GM13976 (cell line): ENCODE measurements around the gene UEVLD.
A peak's percentile ranks its signal among the peaks of the same experiment; 100 is the strongest.

Source experiments
- DNase-seq: peaks from one replicate; pipeline ENCODE4 v3.0.0; 2012; ENCODE audit warnings: low spot score
- CTCF ChIP-seq: IDR thresholded peaks from 2 replicates; pipeline ENCODE4 v1.5.1; 2012; ENCODE audit warnings: borderline replicate concordance, mild to moderate bottlenecking; ENCODE audit not compliant: insufficient read depth; ENCODE audit errors: extremely low read depth, missing control alignments, control extremely low read depth
- in situ Hi-C: fragments of 300-500 bp; cut with MboI; formaldehyde crosslinking; loops from one replicate; pipeline ENCODE4 v1.12.0; 2022; ENCODE audit warnings: low sequenced_read_pairs, mixed read lengths, inconsistent platforms; ENCODE audit not compliant: unreplicated experiment

UEVLD gene

GRCh38 chr11:18564149-18564548, 24.4 kb downstream of the UEVLD start:
- DNase-seq, result no peak
- in situ Hi-C loops, result no loop called here
- TF ChIP-seq CTCF, result no peak

GRCh38 chr11:18563090-18563730, 25.3 kb downstream of the UEVLD start:
- DNase-seq, result no peak
- in situ Hi-C loops, result no loop called here
- no peak for TF ChIP-seq CTCF

GRCh38 chr11:18548001-18548400, 40.5 kb downstream of the UEVLD start:
- in situ Hi-C loops, result loop anchor here (10.0 kb wide), 1 partner anchor 207 kb away; no protein-coding TSS in a partner anchor
- no peak for TF ChIP-seq CTCF
- no peak for DNase-seq

GRCh38 chr11:18540207-18541009, 48.1 kb downstream of the UEVLD start:
- TF ChIP-seq CTCF, result peak; percentile 23
- DNase-seq, result peak; percentile 54
- in situ Hi-C loops, result loop anchor here (10.0 kb wide), 1 partner anchor 214 kb away; no protein-coding TSS in a partner anchor

- no peak for TF ChIP-seq CTCF
- in situ Hi-C loops, result no loop called here
- no peak for DNase-seq
Observed at GRCh38 chr11:18536209-18536608, 52.3 kb downstream of the UEVLD start.

- in situ Hi-C loops, result no loop called here
- no peak for TF ChIP-seq CTCF
- no peak for DNase-seq
Observed at GRCh38 chr11:18534245-18534644, 54.3 kb downstream of the UEVLD start.
